Head of caudate nucleus (tissue), 42 donors: ENCODE results near the gene IRF5.

Experiments
- DNase-seq, 42 donors: peaks; one replicate each; pipeline versions ENCODE4 v3.0.0 to v3.0.0-alpha.2; 2020 to 2021; ENCODE audit warnings: mixed read lengths in 7 of 42
- intact Hi-C: fragments of 100-400 bp; cut with DNase I; formaldehyde crosslinking; loops from one replicate; pipeline ENCODE4 v1.15.0; 2022

Gene IRF5

DNA sequence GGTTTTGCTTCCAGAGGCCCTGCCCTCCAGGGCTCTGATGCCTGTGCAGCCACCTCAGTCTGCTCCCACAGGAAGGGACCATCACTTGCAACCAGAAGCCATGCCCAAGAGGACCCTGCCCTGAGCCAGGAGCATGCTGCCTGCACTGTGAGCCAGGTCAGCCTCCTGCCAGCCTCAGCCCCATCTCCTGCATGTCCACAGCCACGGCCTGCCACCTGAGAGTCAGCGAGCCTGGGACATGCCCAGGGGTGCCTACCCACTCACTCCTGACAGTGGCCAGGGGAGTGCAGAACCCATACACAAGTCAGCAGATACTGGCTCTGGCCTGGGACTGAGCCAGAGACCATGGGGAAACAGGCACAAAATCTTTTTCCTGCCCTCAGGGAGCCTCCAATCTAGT lies 20.6 kb upstream of the IRF5 start:
- DNase-seq: no peak

DNA sequence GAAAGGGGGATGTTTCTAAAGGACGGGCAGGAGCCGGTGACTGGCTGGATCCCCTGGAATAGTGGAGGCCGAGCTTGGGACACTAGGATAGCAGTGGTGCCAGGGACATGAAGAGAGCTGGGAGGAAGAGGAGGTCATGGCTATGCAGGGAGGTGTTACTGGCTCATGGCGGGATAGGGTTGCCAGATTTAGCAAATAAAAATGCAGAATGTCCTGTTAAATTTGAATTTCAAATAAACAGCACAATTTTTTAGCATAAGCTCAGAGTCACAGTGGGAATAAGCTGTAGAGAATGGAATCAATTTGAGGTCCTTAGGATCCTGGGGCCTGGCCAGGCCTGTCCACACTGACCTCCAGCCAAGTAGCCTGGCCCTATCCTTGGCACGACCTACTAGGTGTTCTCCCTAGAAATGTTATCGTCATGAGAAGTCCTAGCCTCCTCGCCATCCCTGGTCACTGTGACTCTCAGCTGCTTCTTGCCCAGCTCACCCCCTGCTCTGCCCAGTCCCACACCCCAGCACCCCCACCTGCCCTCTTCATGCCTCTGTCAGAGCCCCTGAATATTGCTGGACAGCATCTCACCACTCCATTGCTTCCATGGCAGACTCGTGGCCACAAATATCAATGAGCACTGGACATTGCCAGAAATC lies 19.6 kb upstream of the IRF5 start:
- peak in 1 of 42 donors; percentile 3 for DNase-seq
- intact Hi-C loops: no loop called here

More for the DNA sequence above, 20.6 kb upstream of the IRF5 start:
- intact Hi-C loops: no loop called here

DNA sequence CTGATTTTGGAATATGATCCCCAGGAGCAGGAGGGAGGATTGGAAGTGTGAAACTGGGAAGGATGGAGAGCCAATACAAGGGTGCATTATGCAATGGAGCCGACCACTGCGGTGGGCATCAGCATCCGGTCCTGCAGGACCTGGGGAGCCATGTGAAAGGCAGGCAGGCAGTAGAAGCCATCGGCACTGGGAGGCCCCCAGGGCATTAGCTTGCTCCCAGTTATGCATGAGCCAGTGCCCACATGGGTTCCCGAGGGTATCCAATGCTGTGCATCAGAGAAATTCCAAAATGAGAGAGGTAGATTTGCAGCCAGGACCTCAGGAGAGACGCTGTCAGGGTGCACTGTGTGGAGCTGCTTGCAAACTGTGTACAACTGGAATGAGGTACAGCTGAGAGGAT lies 18.5 kb upstream of the IRF5 start:
- intact Hi-C loops: no loop called here
- DNase-seq: no peak

DNA sequence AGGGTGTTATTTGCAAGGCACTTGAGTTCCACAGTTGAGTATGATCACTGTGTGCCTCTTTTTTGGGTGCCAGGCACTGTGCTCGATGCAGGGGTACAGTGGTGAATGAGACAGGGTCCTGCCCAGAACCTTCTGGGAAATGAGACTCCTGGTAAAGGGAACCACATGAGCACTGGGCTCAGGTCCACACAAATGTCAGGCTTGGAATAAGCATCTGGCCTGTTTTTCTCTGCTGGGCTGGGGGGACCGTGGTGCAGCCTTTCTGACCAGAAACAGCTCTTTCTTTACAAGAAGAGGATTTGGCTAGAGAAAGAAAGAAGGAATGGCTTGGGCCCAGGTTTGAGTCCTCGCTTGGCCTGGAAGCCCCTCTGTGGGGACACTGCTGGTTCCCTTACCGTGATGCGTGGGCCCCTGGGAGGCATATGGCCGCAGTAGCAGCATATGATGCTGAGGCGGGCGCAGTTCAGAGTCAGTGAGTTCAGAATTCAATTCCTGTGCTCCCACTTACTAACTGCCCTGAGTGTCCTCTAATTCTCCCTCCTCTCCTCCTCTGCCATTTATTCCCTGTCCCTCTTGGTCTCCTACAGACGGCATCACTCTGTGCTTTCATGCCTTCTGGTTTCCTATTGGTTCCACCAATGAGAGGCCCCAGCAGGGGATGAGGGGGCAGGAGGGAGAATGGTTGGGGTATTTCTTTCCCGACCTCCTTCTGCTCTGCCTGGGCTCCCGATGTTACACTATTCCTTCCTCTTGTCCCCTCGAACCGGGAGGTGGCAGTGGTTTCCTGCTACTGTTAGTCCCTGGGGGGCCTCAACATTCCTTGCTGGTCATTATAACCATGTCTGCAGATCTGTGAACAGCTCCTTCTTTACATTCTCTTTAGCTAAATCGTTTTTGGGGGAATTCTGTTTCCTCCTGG lies 17.6 kb upstream of the IRF5 start:
- intact Hi-C loops: no loop called here
- DNase-seq: peak in 14 of 42 donors; percentile 4 to 62 (median 43)

DNA sequence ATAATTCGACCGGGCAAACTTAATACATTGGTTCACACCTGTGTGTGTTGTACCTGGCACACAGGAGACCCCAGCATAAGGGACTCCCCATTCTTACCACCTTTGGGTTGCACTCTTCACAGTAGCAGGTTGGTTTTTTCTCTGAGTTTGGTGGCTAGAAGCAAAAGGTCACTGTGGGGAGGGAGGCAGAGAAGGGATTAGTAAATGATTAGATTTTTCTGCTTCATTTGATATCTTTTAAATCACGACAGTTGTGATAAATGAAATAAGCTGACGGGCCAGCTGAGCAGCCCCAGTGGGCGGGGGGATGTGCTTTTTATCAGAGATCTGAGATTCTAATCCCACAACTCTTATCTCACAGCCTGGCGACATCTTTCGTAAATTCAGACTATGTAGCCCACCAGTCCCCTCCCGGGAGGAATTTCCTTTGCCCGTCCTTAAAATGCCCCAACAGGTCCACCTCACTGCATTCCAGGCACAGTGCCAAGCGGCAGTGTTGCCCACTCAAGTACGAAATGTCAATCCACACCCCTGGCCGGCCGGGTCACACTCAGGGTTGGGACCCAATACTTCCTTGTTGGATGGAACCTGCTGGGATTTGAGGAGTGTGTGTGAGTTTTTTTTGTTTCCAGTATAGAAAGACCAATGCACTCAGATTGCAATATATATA lies 16.7 kb upstream of the IRF5 start:
- intact Hi-C loops: no loop called here

DNA sequence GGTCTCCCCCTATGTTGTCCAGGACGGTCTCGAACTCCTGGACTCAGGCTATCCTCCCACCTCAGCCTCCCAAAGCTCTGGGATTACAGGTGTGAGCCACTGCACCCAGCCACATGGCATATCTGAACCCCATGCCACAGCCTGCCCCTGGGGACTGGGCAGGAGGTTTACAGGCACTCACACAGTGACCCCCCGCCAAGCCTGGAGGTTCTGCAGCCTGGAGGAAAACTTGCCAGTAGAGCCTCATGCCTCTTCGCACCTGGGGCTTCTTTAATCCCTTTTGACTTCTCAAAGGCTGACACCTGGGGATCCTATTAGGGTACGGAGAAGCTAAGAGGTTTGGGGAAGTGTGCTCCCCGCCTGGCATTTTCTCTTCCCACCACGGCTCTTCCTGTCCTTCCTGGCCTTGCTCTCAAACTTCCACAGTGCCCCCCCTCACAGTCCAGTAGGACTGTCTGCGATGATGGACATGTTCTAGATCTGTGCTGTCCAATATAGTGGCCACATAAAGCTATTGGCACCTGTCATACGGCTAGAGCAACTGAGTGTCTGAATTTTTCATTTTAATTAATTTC lies 15.8 kb upstream of the IRF5 start:
- intact Hi-C loops: no loop called here
- DNase-seq: peak in 1 of 42 donors; percentile 40

More for the DNA sequence above, 16.7 kb upstream of the IRF5 start:
- DNase-seq: peak in 2 of 42 donors; percentile 7 to 42

DNA sequence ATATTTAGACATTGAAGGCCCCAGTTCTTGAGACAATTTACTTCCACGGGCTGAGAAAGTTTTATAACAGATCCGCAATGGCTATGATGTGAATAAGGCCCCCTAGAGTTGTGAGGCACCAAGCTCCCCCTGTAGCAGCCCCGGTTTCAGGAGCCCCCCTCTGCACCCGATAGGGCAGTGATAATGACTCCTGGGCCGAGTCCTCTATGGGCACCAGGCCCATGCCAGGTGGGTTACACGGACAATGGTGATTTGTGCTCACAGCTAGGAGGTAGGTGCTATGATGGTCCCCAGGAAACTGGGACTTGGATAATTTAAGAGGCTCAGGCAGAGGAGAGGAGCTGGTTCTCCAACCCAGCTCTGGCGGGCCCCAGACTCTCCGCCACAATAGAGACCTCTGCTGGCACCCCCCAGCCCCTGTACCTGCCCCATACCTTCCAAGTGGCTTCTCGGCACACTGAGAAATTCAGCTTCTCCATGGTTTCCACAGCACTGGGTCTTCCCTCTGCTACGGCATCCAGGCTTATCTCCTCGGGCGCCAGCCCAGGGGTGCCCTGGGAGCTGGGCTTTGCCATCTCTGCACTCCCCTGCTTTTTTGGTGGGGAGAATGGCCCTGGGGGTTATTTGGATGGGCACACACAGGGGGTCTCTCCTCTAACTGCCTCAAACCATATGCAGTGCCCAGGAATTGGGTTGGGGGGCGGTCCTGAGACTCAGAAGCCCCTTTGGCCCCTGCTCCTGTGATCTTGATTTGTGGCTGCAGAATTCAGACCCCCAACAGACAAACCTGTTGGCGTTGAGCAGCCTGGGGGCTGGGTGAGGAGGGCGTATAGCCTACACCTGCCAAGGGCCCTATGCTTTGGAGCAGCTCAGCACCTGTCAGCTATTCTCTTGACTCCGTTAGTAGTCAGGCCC lies 15.0 kb upstream of the IRF5 start:
- intact Hi-C loops: no loop called here
- DNase-seq: peak in 1 of 42 donors; percentile 12

DNA sequence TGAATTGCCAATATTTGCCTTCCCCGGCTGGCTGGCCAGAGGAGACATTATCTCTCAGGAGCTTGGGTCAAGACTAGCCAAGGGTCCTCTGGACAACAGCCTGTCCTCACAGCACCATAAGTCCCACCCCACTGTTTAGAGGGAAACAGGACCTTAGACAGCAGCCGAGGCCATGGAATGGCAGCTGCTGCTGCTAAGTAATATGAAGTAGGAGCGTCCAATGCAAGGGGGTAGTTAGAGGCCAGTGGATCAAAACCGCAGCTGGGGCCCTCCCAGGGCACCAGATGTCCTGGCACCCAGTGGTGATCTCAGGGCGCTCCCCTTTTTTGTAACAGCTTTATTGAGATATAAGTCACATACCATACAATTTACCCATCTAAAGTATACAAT lies 14.3 kb upstream of the IRF5 start:
- peak in 1 of 42 donors; percentile 6 for DNase-seq
- intact Hi-C loops: no loop called here

DNA sequence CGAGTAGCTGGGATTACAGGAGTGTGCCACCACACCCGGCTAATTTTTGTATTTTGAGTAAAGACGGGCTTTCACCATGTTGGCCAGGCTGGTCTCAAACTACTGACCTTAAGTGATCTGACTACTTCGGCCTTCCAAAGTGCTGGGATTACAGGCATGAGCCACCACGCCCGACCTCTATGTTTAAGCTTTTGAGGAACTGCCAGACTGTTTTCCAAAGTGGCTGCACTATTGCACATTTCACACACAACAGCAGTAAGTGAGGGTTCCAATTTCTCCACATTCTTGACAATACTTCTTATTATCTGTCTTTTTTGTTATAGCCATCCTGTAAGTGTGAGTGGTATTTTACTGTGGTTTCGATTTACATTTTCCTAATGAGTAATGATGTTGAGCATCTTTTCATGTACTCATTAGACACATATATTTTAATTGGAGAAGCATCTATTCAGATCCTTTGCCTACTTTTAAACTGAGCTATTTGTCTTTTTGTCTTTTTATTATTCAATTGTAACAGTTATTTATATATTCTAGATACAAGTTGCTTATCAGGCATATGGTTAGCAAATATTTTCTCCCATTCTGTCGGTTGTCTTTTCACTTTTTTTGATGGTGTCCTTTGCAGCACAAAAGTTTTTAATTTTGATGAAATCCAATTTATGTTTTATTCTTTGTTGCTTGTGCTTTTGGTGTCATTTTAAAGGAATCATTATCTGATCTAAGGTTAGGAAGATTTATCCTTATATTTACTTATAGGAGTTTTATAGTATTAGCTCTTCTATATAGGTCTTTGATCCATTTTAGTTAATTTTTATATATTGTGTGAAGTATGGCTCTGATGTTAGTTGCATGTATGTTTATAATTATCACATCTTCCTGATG lies 12.8 kb upstream of the IRF5 start:
- intact Hi-C loops: no loop called here
- no peak for DNase-seq

DNA sequence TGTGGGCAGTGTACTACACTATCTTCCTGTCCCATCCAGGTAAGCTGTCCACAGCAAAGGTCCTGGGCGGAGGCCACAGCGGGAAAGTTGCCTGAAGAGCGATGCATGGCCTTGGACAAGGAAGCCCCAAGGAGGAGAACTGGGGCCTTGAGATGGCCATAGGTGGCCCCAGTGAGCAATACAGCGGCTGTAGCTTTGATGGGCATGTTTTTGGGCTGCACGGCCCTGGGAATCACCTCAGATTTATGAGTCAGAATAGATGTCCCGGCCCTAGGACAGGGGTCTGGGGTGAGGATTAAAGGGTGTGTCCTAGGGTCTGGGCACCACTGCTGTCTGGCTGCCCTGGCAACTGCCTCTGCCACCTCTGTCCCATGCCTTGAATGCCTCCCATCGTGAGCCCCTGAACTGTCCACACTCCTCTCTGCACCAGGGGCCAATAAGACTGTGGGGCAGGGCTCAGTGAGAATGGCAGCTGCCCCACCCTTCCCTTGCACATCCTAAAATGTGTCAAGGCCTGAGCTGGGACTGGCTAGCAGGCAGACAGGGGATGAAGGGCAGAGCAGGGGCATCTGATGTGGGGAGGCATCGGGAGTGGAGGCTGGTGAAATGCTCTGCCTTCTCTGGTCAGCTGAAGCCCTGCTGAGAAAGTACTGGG lies 9.4 kb upstream of the IRF5 start:
- intact Hi-C loops: no loop called here
- peak in 1 of 42 donors; percentile 7 for DNase-seq

DNA sequence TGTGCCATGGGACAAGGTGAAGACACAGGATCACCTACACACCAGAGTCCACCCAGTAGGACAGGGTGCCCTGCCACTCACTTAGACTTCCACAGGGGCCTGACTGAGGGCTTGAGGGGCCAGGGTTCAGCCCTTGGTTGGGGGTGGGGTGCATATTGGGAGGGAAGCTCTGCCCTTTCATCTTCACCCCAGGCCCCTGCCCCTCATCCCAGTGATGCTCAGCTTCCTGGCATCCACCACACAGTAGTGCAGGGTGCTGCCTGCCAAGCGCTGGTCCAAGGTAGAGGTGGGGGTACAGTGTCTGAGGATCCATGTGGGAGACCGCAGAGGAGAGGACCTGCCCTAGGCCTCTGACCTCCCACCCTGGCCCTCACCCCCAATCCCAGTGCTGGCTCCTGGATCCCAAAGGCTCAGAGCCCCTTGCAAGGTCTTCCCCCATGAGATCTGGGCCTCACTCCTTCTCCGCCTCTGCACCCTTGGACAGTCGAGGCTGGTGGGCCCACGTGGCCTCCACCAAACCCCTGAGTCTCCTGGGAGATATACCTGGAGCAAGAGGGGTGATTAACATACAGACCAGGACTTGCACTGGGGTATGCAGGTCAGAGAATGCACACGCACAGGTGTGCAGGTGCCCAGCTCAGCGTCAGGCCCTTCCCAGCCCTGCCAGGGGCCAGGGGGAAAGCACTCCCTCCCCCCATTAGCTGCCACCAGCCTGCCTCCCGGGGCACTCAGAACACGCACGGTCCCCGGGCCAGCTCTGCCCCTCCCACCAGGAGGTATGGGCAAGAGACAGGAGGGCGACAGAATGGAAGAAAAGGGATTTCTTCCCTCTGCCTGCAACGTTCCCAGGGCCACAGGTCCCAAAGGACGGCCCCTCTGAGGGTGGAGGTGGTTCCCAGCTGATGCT lies 8.6 kb upstream of the IRF5 start:
- peak in 1 of 42 donors; percentile 9 for DNase-seq
- intact Hi-C loops: no loop called here

DNA sequence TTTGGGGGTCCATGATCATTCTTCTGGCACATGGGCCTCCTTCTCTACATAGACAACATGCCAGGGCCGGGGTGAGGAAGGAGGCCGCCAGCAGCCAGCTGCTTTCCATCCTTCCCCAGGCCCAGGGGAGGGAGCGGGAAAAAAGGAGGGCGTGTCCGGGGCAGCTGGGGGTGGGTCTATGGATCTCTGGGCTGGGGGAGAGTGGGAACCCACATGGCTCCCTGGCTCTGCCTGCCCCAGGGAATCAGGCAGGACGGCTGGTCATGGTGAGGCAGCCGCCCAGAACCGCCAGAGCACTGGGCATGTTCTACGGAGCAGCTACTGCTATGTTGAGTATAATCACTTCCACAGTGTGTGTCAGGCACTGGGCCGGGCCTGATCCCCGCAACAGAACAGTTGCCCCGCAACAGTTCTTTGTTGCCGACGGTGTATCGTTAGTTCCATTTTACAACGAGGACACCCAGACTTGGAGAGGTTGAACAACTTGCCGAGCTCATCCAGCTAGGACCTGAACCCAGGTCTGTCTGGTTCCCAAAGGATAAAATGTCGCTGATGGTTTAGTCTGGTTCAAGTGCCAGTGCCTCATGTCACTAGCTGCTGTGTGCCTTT lies 6.4 kb upstream of the IRF5 start:
- intact Hi-C loops: no loop called here
- peak in 3 of 42 donors; percentile 2 to 23 (median 16) for DNase-seq

DNA sequence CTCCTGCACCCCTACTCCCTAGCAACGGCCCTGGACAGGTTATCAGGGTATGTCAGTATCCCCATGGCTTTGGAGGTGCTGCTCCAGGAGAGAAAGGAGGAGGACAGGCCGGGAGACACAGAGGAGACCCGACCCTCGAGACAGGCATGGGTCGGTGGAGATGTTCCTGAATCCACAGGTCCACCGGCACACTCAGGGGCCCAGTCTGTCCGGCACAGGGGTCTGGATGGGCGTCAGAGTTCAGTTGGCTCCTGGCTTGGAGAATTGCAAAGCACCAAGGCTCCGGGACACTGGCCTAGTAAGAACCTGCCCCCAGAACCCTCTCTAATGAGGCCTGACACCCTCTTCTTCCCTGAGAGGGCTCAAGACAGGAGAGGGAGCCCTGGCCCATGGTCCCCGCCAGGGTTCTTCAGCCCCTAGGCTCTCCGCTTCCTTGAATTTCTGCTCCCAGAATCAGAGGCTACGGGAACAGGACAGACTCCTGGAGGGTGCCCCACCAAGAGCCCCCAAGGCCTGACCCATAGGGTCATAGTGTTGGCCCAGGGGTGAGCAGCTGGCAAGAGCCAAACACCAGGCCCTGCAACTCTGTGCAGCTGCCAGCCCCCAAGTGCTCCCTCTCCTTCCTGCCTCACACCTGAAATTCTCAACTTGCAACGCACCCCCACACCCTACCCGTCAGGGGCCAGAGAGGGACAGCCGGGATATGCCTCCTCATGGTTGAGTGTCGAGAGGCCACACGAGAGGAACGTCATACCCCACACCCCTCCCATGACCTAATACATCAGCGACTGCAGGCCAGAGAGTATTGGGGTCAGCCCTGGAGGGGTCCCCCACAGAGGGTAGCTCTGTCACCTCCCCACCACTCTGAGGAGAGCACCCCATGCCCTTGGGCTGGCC lies 5.5 kb upstream of the IRF5 start:
- peak in 3 of 42 donors; percentile 9 to 29 (median 23) for DNase-seq
- intact Hi-C loops: no loop called here

DNA sequence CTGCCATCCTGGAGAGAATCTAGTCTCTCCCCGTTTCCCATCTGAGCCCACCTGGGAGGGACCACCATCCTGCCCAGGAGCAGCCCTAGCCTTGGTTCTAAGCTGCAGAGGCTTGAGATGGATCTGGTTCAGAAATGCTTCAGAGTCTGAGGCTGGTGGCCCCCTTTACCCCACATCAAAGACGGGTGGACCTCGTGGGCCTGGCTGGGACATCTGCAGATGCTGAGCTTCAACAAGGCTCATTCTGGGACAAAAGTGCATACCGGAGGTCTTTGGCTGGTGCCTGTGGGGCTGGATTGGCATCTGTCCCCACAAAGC lies 4.9 kb upstream of the IRF5 start:
- intact Hi-C loops: no loop called here
- peak in 1 of 42 donors; percentile 16 for DNase-seq
